ENCODE results near the gene NDEL1.

DNA sequence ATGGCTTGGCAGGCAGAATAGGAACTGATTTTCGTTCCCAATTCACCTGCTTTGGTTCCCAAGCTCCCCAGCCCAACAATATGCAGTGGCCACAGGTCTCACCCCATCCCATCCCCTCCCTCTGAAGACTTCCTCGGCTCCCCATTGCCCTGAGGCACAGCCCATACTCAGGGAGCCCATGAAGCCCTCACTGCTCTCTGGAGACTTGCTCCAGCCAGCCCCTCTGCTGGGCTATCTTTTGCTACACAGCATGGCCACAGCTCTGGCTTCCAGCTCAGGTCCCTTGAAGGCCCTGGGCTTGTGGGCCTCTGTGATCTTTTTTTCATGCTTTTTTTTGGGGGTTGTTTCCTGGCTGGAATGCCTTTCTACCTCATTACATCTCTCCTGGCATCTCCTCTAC, 29.5 kb upstream of the NDEL1 start:
- TF ChIP-seq, protein P1, sequence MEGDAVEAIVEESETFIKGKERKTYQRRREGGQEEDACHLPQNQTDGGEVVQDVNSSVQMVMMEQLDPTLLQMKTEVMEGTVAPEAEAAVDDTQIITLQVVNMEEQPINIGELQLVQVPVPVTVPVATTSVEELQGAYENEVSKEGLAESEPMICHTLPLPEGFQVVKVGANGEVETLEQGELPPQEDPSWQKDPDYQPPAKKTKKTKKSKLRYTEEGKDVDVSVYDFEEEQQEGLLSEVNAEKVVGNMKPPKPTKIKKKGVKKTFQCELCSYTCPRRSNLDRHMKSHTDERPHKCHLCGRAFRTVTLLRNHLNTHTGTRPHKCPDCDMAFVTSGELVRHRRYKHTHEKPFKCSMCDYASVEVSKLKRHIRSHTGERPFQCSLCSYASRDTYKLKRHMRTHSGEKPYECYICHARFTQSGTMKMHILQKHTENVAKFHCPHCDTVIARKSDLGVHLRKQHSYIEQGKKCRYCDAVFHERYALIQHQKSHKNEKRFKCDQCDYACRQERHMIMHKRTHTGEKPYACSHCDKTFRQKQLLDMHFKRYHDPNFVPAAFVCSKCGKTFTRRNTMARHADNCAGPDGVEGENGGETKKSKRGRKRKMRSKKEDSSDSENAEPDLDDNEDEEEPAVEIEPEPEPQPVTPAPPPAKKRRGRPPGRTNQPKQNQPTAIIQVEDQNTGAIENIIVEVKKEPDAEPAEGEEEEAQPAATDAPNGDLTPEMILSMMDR (IDR thresholded peaks at IDR 0.05) = no peak
- TF ChIP-seq ZFX (IDR thresholded peaks at IDR 0.05; ENCODE audit: borderline replicate concordance) = no peak

Measured in 22Rv1 (cell line).